Measurements from ENCODE around the gene POGK.
A peak's percentile ranks its signal among the peaks of the same experiment; 100 is the strongest.

DNA sequence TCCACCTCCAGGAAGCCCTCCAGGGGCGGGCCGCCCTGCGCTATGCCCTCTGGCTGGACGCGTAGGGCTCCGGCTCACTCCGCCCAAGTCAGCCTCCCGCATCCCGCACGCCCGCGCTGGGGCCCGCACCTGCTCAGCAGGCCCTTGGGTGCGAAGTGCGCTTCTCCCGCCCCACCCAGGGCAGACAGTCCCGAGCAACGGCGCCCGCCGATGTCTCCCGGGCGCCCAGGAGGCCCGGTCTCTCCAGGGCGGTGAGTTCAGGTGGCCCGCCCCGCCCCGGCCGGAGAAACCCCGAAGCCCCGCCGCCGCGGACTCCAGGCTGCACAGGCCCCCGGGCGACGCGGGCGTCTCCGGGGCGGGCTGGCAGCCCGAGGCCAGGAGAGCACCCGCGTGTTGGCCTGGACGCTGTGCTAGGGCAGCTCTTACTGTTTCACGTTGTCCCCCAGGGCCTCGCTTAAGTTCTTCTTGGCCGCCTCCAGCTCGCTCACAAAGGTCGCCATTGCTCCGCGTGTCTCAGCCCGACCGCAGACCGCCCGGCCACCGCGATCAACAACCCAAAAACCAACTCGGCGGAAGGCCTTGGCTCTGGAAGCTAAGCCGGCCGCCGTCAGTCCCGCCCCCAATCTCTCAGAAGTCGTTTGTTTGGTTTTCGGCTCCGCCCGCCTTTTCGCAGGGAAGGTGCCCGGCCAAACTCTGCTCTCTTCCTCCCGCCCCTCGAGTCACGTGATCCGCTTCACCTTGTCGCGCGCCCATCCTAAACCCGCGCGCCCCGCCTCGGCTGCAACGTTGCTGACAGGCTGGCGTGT lies 36.7 kb downstream of the POGK start, which contains the start of gene TADA1:
- TF ChIP-seq, protein P1, sequence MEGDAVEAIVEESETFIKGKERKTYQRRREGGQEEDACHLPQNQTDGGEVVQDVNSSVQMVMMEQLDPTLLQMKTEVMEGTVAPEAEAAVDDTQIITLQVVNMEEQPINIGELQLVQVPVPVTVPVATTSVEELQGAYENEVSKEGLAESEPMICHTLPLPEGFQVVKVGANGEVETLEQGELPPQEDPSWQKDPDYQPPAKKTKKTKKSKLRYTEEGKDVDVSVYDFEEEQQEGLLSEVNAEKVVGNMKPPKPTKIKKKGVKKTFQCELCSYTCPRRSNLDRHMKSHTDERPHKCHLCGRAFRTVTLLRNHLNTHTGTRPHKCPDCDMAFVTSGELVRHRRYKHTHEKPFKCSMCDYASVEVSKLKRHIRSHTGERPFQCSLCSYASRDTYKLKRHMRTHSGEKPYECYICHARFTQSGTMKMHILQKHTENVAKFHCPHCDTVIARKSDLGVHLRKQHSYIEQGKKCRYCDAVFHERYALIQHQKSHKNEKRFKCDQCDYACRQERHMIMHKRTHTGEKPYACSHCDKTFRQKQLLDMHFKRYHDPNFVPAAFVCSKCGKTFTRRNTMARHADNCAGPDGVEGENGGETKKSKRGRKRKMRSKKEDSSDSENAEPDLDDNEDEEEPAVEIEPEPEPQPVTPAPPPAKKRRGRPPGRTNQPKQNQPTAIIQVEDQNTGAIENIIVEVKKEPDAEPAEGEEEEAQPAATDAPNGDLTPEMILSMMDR (optimal IDR thresholded peaks at IDR 0.05 in 1 of 3, IDR thresholded peaks at IDR 0.05 in 1 of 3, conservative IDR thresholded peaks at IDR 0.05 in 1 of 3; ENCODE audit: extremely low read depth in 1 of 3, insufficient read depth in 2 of 3, low read length in 3 of 3): peak in 1 of 3 experiments; percentile 41
- no peak for TF ChIP-seq EZH2 (IDR thresholded peaks at IDR 0.05; ENCODE audit: low read length)

Measured in keratinocyte (primary cell).